Cardiac muscle cell (in vitro differentiated cells and primary cell): ENCODE measurements around the gene RFTN1. TPM values are rescaled to one million over a fixed set of nuclear protein-coding genes. Genes with fewer than 3 reads are reported as not detected.

Source experiments
- DNase-seq, 2 donors: peaks; one replicate each; pipeline versions ENCODE4 v3.0.0 to v3.0.0-alpha.2; 2010 to 2017; ENCODE audit warnings: low read depth in 1 of 2, low spot score in 1 of 2
- H3K27ac ChIP-seq: fragments of 200-600 bp; sonication (generic); 2 replicates; pipeline ENCODE4 v1.5.1; 2016
- H3K27me3 ChIP-seq: fragments of 200-600 bp; sonication (generic); 2 replicates; pipeline ENCODE4 v1.6.0; 2016; ENCODE audit warnings: control low read depth
- H3K36me3 ChIP-seq: fragments of 200-600 bp; sonication (generic); 2 replicates; pipeline ENCODE4 v1.5.1; 2016; ENCODE audit warnings: control low read depth
- H3K4me1 ChIP-seq: fragments of 200-600 bp; sonication (generic); 2 replicates; pipeline ENCODE4 v1.8.1; 2017; ENCODE audit warnings: low read depth, mild to moderate bottlenecking, mixed run types
- H3K4me3 ChIP-seq: fragments of 200-600 bp; sonication (generic); 2 replicates; pipeline ENCODE4 v1.5.1; 2016; ENCODE audit warnings: mild to moderate bottlenecking
- H3K9me3 ChIP-seq: fragments of 200-600 bp; sonication (generic); 2 replicates; pipeline ENCODE4 v1.5.1; 2017; ENCODE audit warnings: low read depth, mild to moderate bottlenecking, control low read depth
- polyA plus RNA-seq: library from polyadenylated mRNA; unstranded; fragments of >200 nt; fragmentation: Nextera tagmentation; extraction: Ambion mirVana; gene quantifications from 2 replicates; pipeline ENCODE4 v1.2.1, GENCODE V29; 2016
- total RNA-seq: library from RNA; depleted of rRNA; stranded (reverse); fragments of >200 nt; gene quantifications from 2 replicates; pipeline ENCODE4 v1.2.3, GENCODE V29; 2016
- TF ChIP-seq, protein P1 (sequence below): IDR thresholded peaks from 2 replicates; pipeline ENCODE4 v1.5.1; 2012; ENCODE audit warnings: low read depth, mild to moderate bottlenecking, low read length

The RFTN1 gene
- total and polyA plus RNA-seq, 2 experiments from 2014 or later: 30.6 to 42.4 TPM

GRCh38 chr3:16417945-16418739 lies 95.4 kb downstream of the RFTN1 start:
- Histone ChIP-seq H3K4me1 (peaks cover 4% of the 10 kb centered on the region), H3K27ac (no peak overlapping the region), H3K9me3 (no peaks in the 10 kb centered on the region), H3K4me3 (no peak overlapping the region), H3K36me3 (no peaks in the 10 kb centered on the region), H3K27me3 (no peaks in the 10 kb centered on the region)
- TF ChIP-seq, protein P1, sequence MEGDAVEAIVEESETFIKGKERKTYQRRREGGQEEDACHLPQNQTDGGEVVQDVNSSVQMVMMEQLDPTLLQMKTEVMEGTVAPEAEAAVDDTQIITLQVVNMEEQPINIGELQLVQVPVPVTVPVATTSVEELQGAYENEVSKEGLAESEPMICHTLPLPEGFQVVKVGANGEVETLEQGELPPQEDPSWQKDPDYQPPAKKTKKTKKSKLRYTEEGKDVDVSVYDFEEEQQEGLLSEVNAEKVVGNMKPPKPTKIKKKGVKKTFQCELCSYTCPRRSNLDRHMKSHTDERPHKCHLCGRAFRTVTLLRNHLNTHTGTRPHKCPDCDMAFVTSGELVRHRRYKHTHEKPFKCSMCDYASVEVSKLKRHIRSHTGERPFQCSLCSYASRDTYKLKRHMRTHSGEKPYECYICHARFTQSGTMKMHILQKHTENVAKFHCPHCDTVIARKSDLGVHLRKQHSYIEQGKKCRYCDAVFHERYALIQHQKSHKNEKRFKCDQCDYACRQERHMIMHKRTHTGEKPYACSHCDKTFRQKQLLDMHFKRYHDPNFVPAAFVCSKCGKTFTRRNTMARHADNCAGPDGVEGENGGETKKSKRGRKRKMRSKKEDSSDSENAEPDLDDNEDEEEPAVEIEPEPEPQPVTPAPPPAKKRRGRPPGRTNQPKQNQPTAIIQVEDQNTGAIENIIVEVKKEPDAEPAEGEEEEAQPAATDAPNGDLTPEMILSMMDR: no peak
- no peak for DNase-seq

DNA sequence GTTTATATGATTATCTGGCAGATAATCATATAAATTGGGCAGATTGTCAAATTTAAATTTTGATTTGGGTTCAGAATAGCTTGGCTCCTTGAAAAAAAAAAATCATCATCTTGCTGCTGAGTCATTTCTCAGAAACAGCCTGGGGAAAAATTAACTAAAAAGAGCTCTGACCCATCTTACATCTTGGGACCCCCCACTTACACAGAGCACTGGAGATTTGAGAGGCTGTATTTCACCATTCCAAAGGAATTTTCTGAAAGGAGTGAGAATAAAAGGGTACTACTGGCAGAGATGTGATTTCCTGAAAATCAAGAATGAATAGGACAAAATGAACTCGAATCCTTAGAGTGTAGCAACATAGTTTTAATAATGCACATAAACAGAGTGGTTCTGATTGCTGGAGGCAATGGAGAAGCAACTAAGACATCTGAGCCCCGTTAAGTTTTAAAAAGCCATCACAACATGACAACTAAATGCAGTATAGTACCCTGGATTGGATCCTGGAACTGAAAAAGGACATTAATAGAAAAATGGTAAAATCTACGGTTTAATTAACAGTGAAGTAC lies 97.5 kb downstream of the RFTN1 start:
- Histone ChIP-seq H3K36me3 (no peaks in the 10 kb centered on the region), H3K27ac (no peak overlapping the region), H3K4me1 (peaks cover 10% of the 10 kb centered on the region), H3K27me3 (no peaks in the 10 kb centered on the region), H3K4me3 (no peak overlapping the region), H3K9me3 (no peaks in the 10 kb centered on the region)
- no peak for DNase-seq
- TF ChIP-seq, protein P1: no peak

DNA sequence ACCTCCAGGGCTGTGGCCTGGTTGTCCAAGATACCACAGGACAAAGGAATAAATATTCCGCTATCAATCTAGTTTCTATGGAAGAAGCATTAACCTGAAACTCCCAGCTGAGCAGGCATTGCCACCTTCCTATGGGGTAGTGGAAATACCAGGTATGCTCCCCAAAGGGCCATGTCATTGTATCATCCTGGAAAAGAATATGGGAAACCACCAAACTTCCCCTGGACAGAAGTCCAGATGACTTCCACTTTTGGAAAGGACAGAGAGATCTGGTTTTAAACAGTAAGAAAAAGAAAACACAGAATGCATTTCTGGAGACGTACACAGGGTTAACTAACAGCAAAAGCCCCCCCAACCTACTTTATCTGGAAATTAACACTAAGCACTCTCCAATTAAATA lies 100.2 kb downstream of the RFTN1 start:
- Histone ChIP-seq H3K4me3 (no peak overlapping the region), H3K27me3 (no peaks in the 10 kb centered on the region), H3K9me3 (no peaks in the 10 kb centered on the region), H3K4me1 (peaks cover 13% of the 10 kb centered on the region), H3K27ac (no peak overlapping the region), H3K36me3 (no peaks in the 10 kb centered on the region)
- no peak for DNase-seq
- TF ChIP-seq, protein P1: no peak

- H3K36me3 ChIP-seq: no peaks in the 10 kb centered on the region
- no peaks in the 10 kb centered on the region for H3K27me3 ChIP-seq
- no peaks in the 10 kb centered on the region for H3K9me3 ChIP-seq
- H3K4me3 ChIP-seq: no peak overlapping the region
- peaks cover 13% of the 10 kb centered on the region for H3K4me1 ChIP-seq
- DNase-seq: no peak
- TF ChIP-seq, protein P1: no peak
- H3K27ac ChIP-seq: no peak overlapping the region
Measured at GRCh38 chr3:16412192-16412800, 101.2 kb downstream of the RFTN1 start.

DNA sequence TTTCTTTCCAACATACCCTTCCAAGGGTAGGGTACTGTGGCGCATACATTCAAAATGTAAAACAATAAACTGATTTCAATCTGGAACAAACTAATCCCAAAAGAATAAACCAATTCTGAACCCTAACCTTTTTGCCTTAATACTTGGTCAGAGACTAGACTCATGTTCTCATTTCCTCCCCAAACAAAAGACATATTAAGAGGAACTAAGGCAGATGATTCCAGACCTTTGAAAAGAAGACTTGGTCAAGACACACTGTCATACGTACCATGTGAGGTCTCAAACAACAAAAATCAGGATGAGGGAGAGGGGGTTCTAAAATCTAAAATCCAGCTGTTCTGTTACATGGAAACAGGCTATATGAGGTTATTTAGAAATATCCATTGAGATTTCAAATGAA lies 102.1 kb downstream of the RFTN1 start:
- TF ChIP-seq, protein P1: no peak
- H3K9me3 ChIP-seq: no peaks in the 10 kb centered on the region
- no peak overlapping the region for H3K27ac ChIP-seq
- no peaks in the 10 kb centered on the region for H3K36me3 ChIP-seq
- DNase-seq: no peak
- H3K27me3 ChIP-seq: no peaks in the 10 kb centered on the region
- no peak overlapping the region for H3K4me3 ChIP-seq
- peaks cover 13% of the 10 kb centered on the region for H3K4me1 ChIP-seq
